Measurements from ENCODE around the gene C1orf159. TPM values are rescaled to one million over a fixed set of nuclear protein-coding genes. Genes with fewer than 3 reads are reported as not detected.

The C1orf159 gene
- total and polyA plus RNA-seq, 9 of the 15 experiments (the other 6 are each of a cell fraction or from before 2014, with no cell fraction given) = 0.28 to 54.9 (median 10.6) TPM

DNA sequence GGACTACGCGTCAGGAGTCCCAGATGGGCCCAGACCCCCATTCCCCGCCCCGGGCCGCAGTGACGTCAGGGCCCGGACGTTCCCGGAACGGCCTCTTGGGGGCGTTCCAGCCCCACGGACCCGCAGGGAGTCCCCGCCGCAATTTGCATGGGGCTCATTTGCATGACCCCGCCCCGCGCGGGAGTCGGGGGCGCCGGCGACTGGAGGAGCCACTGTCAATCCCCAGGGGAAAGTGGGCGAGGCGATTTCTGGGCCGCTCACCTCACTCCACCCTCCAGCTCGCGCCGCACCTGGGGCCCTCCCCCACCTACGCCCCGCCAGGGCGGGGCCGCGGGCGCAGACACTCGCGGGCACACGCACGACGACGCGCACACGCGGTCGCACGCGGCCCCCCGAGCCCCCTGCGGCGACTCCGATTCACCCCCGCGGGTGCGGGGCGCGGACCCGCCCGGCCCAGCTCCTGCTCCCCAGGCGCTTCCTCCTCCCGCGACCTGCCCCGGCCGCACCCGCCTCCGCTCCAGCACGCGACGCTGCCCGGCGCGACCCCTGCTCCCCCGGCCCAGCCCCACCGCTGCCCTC, 82.8 kb downstream of the C1orf159 start (continued):
- TF ChIP-seq PHF8 (IDR thresholded peaks at IDR 0.05; ENCODE audit: borderline replicate concordance, low read length) (no peak), U2AF2 (optimal IDR thresholded peaks at IDR 0.05; ENCODE audit: low read depth, low read length) (no peak), PTRF (tag; IDR thresholded peaks at IDR 0.05) (no peak), ZNF197 (CRISPR knock-in tag; IDR thresholded peaks at IDR 0.05; ENCODE audit: low read depth) (no peak), FOXJ3 (CRISPR knock-in tag; IDR thresholded peaks at IDR 0.05) (no peak), MAZ (CRISPR knock-in tag; conservative IDR thresholded peaks at IDR 0.05 in 1 of 2, IDR thresholded peaks at IDR 0.05 in 1 of 2) (peak; percentile 61 to 90; a peak in 3 of 4 replicates), MED1 (CRISPR knock-in tag; IDR thresholded peaks at IDR 0.05; ENCODE audit: borderline replicate concordance) (no peak), FOXP1 (CRISPR knock-in tag; IDR thresholded peaks at IDR 0.05) (no peak), ZNF717 (CRISPR knock-in tag; IDR thresholded peaks at IDR 0.05) (no peak), SMAD3 (CRISPR knock-in tag; conservative IDR thresholded peaks at IDR 0.05) (no peak), SIN3B (IDR thresholded peaks at IDR 0.05; ENCODE audit: low read depth) (0 out of 2 replicates have a peak, but pooled peaks have one; percentile 21), ZNF324 (CRISPR knock-in tag; IDR thresholded peaks at IDR 0.05) (no peak), ZBTB1 (CRISPR knock-in tag; IDR thresholded peaks at IDR 0.05; ENCODE audit: borderline replicate concordance, low read depth) (no peak; the same call in 1 of the 2 replicates), NFIX (CRISPR knock-in tag; IDR thresholded peaks at IDR 0.05; ENCODE audit: low read depth) (no peak), CBX3 (IDR thresholded peaks at IDR 0.05; ENCODE audit: borderline replicate concordance in 1 of 2, low read length in 2 of 2) (no peak)
- TF ChIP-seq, protein P1, sequence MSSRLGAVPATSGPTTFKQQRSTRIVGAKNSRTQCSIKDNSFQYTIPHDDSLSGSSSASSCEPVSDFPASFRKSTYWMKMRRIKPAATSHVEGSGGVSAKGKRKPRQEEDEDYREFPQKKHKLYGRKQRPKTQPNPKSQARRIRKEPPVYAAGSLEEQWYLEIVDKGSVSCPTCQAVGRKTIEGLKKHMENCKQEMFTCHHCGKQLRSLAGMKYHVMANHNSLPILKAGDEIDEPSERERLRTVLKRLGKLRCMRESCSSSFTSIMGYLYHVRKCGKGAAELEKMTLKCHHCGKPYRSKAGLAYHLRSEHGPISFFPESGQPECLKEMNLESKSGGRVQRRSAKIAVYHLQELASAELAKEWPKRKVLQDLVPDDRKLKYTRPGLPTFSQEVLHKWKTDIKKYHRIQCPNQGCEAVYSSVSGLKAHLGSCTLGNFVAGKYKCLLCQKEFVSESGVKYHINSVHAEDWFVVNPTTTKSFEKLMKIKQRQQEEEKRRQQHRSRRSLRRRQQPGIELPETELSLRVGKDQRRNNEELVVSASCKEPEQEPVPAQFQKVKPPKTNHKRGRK (tag; IDR thresholded peaks at IDR 0.05) = no peak
- TF ChIP-seq, protein P2, sequence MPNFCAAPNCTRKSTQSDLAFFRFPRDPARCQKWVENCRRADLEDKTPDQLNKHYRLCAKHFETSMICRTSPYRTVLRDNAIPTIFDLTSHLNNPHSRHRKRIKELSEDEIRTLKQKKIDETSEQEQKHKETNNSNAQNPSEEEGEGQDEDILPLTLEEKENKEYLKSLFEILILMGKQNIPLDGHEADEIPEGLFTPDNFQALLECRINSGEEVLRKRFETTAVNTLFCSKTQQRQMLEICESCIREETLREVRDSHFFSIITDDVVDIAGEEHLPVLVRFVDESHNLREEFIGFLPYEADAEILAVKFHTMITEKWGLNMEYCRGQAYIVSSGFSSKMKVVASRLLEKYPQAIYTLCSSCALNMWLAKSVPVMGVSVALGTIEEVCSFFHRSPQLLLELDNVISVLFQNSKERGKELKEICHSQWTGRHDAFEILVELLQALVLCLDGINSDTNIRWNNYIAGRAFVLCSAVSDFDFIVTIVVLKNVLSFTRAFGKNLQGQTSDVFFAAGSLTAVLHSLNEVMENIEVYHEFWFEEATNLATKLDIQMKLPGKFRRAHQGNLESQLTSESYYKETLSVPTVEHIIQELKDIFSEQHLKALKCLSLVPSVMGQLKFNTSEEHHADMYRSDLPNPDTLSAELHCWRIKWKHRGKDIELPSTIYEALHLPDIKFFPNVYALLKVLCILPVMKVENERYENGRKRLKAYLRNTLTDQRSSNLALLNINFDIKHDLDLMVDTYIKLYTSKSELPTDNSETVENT (CRISPR knock-in tag; IDR thresholded peaks at IDR 0.05) = no peak
- TF ChIP-seq, protein P3, sequence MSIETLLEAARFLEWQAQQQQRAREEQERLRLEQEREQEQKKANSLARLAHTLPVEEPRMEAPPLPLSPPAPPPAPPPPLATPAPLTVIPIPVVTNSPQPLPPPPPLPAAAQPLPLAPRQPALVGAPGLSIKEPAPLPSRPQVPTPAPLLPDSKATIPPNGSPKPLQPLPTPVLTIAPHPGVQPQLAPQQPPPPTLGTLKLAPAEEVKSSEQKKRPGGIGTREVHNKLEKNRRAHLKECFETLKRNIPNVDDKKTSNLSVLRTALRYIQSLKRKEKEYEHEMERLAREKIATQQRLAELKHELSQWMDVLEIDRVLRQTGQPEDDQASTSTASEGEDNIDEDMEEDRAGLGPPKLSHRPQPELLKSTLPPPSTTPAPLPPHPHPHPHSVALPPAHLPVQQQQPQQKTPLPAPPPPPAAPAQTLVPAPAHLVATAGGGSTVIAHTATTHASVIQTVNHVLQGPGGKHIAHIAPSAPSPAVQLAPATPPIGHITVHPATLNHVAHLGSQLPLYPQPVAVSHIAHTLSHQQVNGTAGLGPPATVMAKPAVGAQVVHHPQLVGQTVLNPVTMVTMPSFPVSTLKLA (conservative IDR thresholded peaks at IDR 0.05) = no peak
- TF ChIP-seq, protein P4, sequence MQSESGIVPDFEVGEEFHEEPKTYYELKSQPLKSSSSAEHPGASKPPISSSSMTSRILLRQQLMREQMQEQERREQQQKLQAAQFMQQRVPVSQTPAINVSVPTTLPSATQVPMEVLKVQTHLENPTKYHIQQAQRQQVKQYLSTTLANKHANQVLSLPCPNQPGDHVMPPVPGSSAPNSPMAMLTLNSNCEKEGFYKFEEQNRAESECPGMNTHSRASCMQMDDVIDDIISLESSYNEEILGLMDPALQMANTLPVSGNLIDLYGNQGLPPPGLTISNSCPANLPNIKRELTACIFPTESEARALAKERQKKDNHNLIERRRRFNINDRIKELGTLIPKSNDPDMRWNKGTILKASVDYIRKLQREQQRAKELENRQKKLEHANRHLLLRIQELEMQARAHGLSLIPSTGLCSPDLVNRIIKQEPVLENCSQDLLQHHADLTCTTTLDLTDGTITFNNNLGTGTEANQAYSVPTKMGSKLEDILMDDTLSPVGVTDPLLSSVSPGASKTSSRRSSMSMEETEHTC (IDR thresholded peaks at IDR 0.05) = no peak
